Stomach (tissue), 9 donors: Measurements from ENCODE around the gene HDAC11. TPM values are rescaled to one million over a fixed set of nuclear protein-coding genes. Genes with fewer than 3 reads are reported as not detected.

ENCODE experiments used
- DNase-seq, 2 donors: peaks; one replicate each; pipeline versions ENCODE4 v3.0.0 to v3.0.0-alpha.2; 2013 to 2019
- H3K27ac ChIP-seq, 5 donors: fragments of 200-600 bp in 4 of 5; sonication (generic) in 4 of 5; one replicate each; pipeline ENCODE4 v1.5.1; 2013 to 2019; ENCODE audit warnings: mild to moderate bottlenecking in 1 of 5, moderate library complexity in 1 of 5
- H3K27me3 ChIP-seq, 3 donors: fragments of 200-600 bp; sonication (generic); one replicate each; pipeline ENCODE4 v1.5.1; 2017 to 2019; ENCODE audit warnings: mixed run types in 1 of 3
- H3K36me3 ChIP-seq, 4 donors: fragments of 200-600 bp; sonication (generic); 1 replicate in 3 of 4; 2 replicates in 1 of 4; pipeline ENCODE4 v1.5.1; 2016 to 2019
- H3K4me1 ChIP-seq, 4 donors: fragments of 200-600 bp; sonication (generic); one replicate each; pipeline ENCODE4 v1.5.1; 2016 to 2019
- H3K4me3 ChIP-seq, 4 donors: fragments of 200-600 bp; sonication (generic) in 3 of 4; one replicate each; pipeline ENCODE4 v1.5.1; 2016 to 2019; ENCODE audit warnings: mild to moderate bottlenecking in 1 of 4
- H3K9me3 ChIP-seq, 4 donors: fragments of 200-600 bp; sonication (generic); one replicate each; pipeline ENCODE4 v1.5.1; 2016 to 2019
- EP300 ChIP-seq: sonication (generic); formaldehyde crosslinking; IDR thresholded peaks from one replicate; pipeline ENCODE4 v1.6.1; 2017; ENCODE audit warnings: antibody characterized with exemption
- POLR2A ChIP-seq, 4 donors: fragments of 450-650 bp; IDR thresholded peaks; one replicate each; pipeline ENCODE4 v1.6.1; 2016; ENCODE audit warnings: antibody characterized with exemption in 4 of 4, control low read depth in 2 of 4, mild to moderate bottlenecking in 1 of 4, moderate library complexity in 1 of 4
- POLR2AphosphoS5 ChIP-seq, 3 donors: sonication (generic); formaldehyde crosslinking; IDR thresholded peaks; one replicate each; pipeline ENCODE4 v1.6.1; 2016; ENCODE audit warnings: antibody characterized with exemption in 3 of 3
- WGBS, 5 donors: extraction: QIAGEN DNeasy Blood & Tissue Kit in 3 of 5; methylation state at CpG; one replicate each; pipeline versions ENCODE4 v1.1.5 to v1.1.7; 2013 to 2018; 5-methylcytosine and 5-hydroxymethylcytosine counted together
- intact Hi-C: fragments of 100-400 bp; cut with DNase I; formaldehyde crosslinking; loops from one replicate; pipeline ENCODE4 v1.15.1; 2023; ENCODE audit warnings: low total_unique reads
- polyA plus RNA-seq, 3 donors: library from polyadenylated mRNA; stranded (reverse); fragments of 200-250 nt; gene quantifications; one replicate each; pipeline ENCODE4 v1.2.3, GENCODE V29; 2013
- total RNA-seq, 5 donors: library from RNA; depleted of rRNA; stranded (reverse); fragments of >200 nt; gene quantifications; one replicate each; pipeline versions ENCODE4 v1.1.0 to v1.2.3, GENCODE V29; 2014 to 2016
- TF ChIP-seq, protein P1 (sequence below), 7 experiments: fragments of 450-650 bp in 4 of 7; fragments of 200-600 bp in 3 of 7; sonication (generic) in 3 of 7; IDR thresholded peaks; one replicate each; pipeline ENCODE4 v1.5.1; 2016 to 2019; ENCODE audit warnings: antibody characterized with exemption in 7 of 7, control low read depth in 2 of 7, mild to moderate bottlenecking in 1 of 7
- donor health status: healthy with polysubstance abuse.
- donor health status: Bipolar disorder and iron deficiency.
- donor health status: healthy.

The HDAC11 gene
- total and polyA plus RNA-seq, 8 donors = 4.9 to 16.6 (median 15.4) TPM; not detected in 1

DNA sequence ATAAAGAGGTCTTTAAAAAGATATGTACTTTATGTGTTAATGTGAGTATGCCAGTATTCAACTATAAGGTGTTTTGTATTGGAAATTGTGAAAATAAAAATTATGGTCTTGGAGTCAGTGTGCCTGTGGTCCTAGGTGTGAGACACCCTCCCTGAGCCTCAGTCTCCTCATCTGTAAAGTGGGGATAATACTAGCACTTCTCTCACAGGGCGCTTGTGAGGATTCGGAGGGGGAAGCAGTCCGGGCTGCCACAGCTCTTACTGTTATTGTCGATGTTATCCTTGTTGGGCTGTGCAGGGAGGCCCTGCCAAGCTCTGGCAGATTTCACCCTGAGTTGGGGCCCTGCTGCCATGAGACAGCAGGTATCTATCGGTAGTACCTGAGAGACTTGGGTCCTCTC lies 42.1 kb downstream of the HDAC11 start:
- intact Hi-C loops = no loop called here
- 93 to 97% (median 96%) methylated on average over 5 of the region's 5 CpGs for WGBS, 5 donors

DNA sequence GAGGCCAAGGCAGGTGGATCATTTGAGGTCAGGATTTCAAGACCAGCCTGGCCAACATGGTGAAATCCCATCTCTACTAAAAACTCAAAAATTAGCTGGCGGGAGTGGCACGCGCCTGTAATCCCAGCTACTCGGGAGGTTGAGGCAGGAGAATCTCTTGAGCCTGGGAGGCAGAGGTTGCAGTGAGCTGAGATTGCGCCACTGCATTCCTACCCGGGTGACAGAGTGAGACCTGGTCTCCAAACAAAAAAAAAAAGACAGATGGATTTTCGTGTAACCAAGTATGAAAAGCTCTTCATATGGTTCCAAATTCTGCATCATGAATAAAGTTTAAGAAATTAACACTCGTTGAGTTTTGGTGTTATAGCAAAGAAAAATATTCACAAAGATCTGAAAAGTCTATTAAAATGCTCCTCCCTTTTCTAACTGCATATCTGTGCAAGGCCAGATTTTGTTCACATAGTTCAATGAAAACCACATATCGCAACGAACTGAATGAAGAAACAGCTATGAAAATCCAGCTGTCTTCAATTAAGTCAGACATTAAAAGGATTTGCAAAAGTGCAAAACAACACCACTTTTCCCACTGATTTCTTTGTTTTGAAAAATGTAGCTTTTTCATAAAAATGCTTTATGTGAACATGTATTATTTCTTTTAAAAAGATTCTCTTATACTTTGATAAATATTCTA lies 45.0 kb downstream of the HDAC11 start:
- no peak overlapping the region for H3K27ac ChIP-seq
- H3K36me3 ChIP-seq = no peaks in the 10 kb centered on the region
- TF ChIP-seq POLR2AphosphoS5 (IDR thresholded peaks at IDR 0.05) (no peak), EP300 (no peak)
- TF ChIP-seq, protein P1, sequence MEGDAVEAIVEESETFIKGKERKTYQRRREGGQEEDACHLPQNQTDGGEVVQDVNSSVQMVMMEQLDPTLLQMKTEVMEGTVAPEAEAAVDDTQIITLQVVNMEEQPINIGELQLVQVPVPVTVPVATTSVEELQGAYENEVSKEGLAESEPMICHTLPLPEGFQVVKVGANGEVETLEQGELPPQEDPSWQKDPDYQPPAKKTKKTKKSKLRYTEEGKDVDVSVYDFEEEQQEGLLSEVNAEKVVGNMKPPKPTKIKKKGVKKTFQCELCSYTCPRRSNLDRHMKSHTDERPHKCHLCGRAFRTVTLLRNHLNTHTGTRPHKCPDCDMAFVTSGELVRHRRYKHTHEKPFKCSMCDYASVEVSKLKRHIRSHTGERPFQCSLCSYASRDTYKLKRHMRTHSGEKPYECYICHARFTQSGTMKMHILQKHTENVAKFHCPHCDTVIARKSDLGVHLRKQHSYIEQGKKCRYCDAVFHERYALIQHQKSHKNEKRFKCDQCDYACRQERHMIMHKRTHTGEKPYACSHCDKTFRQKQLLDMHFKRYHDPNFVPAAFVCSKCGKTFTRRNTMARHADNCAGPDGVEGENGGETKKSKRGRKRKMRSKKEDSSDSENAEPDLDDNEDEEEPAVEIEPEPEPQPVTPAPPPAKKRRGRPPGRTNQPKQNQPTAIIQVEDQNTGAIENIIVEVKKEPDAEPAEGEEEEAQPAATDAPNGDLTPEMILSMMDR (IDR thresholded peaks at IDR 0.05) = no peak
- no peak for DNase-seq
- H3K9me3 ChIP-seq = no peaks in the 10 kb centered on the region
- H3K4me3 ChIP-seq = no peak overlapping the region
- intact Hi-C loops = no loop called here
- H3K27me3 ChIP-seq = peaks cover 0 to 11% (median 0%) of the 10 kb centered on the region in 3 donors
- 79 to 85% (median 85%) methylated on average over 10 of the region's 10 CpGs for WGBS, 5 donors
- H3K4me1 ChIP-seq = peaks cover 0 to 6% (median 0%) of the 10 kb centered on the region in 4 donors

More for the DNA sequence above, 42.1 kb downstream of the HDAC11 start:
- no peak for TF ChIP-seq POLR2AphosphoS5 (IDR thresholded peaks at IDR 0.05)
- TF ChIP-seq EP300 = no peak
- TF ChIP-seq POLR2A (IDR thresholded peaks at IDR 0.05) = no peak
- TF ChIP-seq, protein P1 (IDR thresholded peaks at IDR 0.05) = no peak
- Histone ChIP-seq H3K27me3 (no peaks in the 10 kb centered on the region), H3K4me3 (no peak overlapping the region), H3K4me1 (peaks cover 0 to 6% (median 0%) of the 10 kb centered on the region in 4 donors), H3K9me3 (no peaks in the 10 kb centered on the region), H3K36me3 (no peaks in the 10 kb centered on the region), H3K27ac (no peak overlapping the region)
- DNase-seq = no peak

DNA sequence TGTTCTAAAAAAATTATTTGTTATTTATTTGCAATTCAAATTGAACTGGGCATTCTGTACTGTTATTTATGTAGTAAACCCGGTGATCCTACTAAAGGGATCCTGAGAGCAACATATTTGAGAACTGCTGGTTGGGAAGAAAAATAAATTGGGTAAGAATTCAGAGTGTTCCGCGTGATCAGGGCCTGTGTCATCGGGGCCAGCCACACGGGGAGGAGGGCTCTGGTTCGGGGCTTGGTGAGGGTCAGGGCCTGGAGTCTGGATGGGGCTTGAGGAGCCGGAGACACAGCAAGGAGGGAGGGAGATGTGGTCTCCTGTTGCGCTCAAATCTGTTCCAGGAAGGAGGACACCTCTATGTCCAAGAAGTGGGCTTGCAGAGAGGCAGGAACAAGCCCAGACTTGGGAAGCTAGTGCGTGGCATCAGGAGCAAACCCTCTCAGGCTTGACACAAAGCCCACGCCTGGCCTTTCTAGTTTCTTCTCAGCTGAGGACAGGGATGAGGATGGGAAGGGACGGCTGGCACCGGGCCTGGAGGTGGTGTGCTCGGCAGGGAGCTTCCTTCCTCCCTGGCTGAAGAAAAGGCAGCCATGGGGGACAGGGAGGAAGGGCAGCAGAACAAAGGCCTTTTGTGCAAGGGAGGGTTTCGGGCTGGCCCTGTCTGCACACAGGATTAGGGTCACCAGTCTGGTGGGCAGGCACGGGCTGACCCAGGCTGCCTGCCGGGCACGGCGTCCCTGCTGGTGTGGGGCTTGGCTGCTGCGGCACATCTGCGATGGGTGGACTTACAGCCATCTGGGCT lies 45.9 kb downstream of the HDAC11 start:
- no peak for DNase-seq
- WGBS, 5 donors = 67 to 71% (median 68%) methylated on average over 19 to 20 of the region's 20 CpGs

DNA sequence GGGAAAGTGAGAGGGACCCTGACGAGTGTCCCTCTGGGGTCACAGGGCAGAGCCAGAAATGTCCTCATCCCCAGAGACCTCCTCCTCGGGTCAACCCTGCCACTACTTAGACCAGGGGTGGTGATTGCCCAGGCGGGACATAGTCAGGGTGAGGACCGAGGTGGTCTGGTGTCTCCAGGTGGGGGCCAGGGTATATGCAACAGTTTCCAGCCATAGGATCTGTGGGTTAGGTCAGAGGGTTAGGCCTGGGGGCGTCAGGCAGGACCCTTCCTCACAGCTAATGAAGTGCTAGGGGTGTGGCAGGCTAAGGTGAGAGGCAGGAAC lies 46.5 kb downstream of the HDAC11 start:
- TF ChIP-seq POLR2AphosphoS5 (IDR thresholded peaks at IDR 0.05) (no peak), EP300 (no peak), POLR2A (IDR thresholded peaks at IDR 0.05) (no peak)
- TF ChIP-seq, protein P1 (IDR thresholded peaks at IDR 0.05) = no peak
- Histone ChIP-seq H3K27me3 (peaks cover 0 to 18% (median 0%) of the 10 kb centered on the region in 3 donors), H3K27ac (peak overlapping the region in 1 of 5 donors; percentile 42), H3K9me3 (no peaks in the 10 kb centered on the region), H3K4me1 (peaks cover 0 to 6% (median 0%) of the 10 kb centered on the region in 4 donors), H3K4me3 (no peak overlapping the region), H3K36me3 (no peaks in the 10 kb centered on the region)
- DNase-seq = no peak
- WGBS, 5 donors = 70 to 82% (median 73%) methylated on average over 5 of the region's 5 CpGs
- intact Hi-C loops = no loop called here

More for the DNA sequence above, 45.9 kb downstream of the HDAC11 start:
- no peaks in the 10 kb centered on the region for H3K36me3 ChIP-seq
- no peak for TF ChIP-seq POLR2AphosphoS5 (IDR thresholded peaks at IDR 0.05)
- no peak for TF ChIP-seq EP300
- TF ChIP-seq, protein P1 (IDR thresholded peaks at IDR 0.05) = no peak
- TF ChIP-seq POLR2A (IDR thresholded peaks at IDR 0.05) = no peak
- intact Hi-C loops = no loop called here
- H3K27me3 ChIP-seq = peaks cover 0 to 18% (median 0%) of the 10 kb centered on the region in 3 donors
- no peak overlapping the region for H3K4me3 ChIP-seq
- H3K9me3 ChIP-seq = no peaks in the 10 kb centered on the region
- H3K27ac ChIP-seq = peak overlapping the region in 2 of 5 donors; percentile 2 to 42
- peaks cover 0 to 6% (median 0%) of the 10 kb centered on the region in 4 donors for H3K4me1 ChIP-seq
